ENCODE measurements around the gene C2orf42.
"Not testable (repeated sequence)": the region's sequence is repeated elsewhere in the genome, so short reads cannot be mapped to it uniquely, and the experiment has no call there.

C2orf42 gene

DNA sequence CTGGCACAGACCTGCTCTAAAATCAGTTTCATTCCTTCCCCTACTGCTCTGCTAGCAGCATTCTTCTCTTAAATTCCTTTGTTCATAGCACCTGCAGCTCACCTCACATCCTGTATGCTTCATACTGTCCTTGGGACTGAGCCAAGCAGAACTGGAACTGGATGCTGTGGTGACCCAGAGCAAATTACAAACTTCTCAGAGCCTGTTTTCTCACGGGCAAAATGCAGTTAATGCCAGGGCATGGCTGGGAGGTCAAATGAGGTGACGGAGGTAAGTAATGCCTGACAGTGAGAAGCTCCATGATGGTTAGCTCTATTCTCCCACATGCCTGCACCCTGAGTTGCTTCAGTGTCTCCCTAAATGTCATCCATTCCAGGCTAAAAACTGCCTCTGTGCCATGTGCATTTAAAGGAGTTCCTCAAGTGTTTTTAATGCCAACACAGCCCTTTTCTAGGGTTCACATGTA, 29.7 kb downstream of the C2orf42 start:
- FAIRE-seq (peak; percentile 70), DNase-seq (ENCODE audit: insufficient read length) (no peak)
- no peak for TF ChIP-seq TAF1 (IDR thresholded peaks at IDR 0.05; ENCODE audit: borderline replicate concordance, low read depth, low read length)
- TF ChIP-seq POLR2AphosphoS5 (IDR thresholded peaks at IDR 0.05; ENCODE audit: low read depth, low read length), result peak; percentile 49; the same call in 1 of the 2 replicates

DNA sequence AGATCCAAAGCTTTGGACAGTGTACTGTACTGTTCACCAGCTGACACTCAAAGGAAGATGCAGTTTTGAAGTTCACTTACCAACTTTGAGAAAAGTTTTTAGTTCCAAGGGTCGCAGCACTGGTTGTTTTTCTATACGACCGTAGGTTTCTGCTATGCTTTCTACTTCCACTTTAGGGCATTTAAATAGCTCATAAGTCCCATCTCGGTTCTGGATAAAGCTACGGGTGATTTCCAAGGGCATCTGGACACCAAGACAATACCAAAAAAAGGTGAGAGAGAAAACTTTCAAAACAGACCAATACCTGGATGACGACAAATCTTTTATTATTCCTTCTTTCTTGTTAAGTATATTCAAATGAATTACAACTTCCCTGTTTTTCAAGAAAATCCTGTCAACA, 30.3 kb downstream of the C2orf42 start:
- DNase-seq (ENCODE audit: insufficient read length), result no peak
- no peak for FAIRE-seq
- TF ChIP-seq POLR2AphosphoS5 (IDR thresholded peaks at IDR 0.05; ENCODE audit: low read depth, low read length) (no peak), POLR2A (IDR thresholded peaks at IDR 0.05; ENCODE audit: low read depth, low read length) (no peak), TAF1 (IDR thresholded peaks at IDR 0.05; ENCODE audit: borderline replicate concordance, low read depth, low read length) (no peak)

DNA sequence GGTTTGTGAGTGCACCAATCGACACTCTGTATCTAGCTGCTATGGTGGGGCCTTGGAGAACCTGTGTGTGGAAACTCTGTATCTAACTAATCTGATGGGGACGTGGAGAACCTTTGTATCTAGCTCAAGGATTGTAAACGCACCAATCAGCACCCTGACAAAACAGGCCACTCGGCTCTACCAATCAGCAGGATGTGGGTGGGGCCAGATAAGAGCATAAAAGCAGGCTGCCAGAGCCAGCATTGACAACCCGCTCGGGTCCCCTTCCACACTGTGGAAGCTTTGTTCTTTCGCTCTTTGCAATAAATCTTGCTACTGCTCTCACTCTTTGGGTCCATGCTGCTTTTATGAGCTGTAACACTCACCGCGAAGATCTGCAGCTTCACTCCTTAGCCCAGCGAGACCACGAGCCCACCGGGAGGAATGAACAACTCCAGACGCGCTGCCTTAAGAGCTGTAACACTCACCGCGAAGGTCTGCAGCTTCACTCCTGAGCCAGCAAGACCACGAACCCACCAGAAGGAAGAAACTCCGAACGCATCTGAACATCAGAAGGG, 41.6 kb downstream of the C2orf42 start:
- not testable (repeated sequence) for FAIRE-seq; DNase-seq (ENCODE audit: insufficient read length)

DNA sequence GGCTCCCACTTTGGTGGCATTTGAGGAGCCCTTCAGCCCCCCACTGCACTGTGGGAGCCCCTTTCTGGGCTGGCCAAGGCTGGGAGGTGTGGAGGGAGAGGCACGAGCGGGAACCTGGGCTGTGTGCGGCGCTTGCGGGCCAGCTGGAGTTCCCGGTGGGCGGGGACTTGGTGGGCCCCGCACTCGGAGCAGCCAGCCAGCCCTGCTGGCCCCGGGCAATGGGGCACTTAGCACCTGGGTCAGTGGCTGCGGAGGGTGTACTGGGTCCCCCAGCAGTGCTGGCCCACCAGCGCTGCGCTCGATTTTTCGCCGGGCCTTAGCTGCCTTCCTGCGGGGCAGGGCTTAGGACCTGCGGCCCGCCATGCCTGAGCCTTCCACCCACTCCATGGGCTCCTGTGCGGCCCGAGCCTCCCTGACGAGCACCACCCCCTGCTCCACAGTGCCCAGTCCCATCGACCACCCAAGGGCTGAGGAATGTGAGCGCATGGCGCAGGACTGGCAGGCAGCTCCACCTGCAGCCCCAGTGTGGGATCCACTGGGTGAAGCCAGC, 42.5 kb downstream of the C2orf42 start:
- not testable (repeated sequence) for FAIRE-seq; DNase-seq (ENCODE audit: insufficient read length)

DNA sequence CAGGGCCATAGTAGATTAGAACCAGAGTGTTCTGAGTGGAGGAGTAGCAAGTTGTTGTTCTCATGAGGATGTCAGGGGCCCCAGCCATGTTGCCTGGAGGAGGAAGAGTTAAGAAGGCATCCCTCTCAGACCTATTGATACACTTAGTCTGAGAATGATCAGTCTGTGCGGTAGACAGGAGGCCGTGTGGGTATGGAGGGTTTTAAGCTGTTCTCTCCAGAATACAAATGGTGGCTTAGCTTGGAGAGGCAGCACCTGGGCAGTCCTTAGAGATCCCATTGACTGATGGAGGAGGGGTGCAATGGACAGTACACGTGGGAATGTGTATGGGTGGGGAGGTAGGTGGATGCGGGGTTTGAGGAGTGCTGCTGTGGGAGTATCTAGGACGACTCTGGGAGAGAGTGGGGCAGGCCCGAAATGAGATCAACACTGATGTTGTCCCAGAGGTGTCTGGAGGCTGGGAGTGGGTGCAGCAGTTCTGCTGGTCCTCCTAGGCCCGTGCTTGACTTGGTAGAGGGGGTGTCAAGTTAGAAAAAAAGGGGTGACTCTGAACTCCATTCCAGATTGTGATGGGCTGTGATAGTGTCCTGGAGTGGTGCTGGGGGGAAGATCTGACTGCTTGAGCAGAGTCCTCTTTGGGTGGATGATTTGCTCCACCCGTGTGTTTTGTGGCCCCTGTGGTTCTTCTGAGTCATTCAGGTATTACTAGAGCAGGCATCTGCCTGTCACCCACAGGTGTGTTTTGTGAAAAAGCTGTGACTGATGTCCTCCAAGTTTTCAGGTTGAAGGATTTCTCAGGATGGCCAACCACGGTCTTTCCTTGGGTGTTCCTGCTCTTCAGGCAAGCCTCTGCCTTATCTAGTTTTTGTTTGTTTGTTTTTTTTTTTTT, 44.7 kb downstream of the C2orf42 start:
- FAIRE-seq (no peak), DNase-seq (ENCODE audit: insufficient read length) (no peak)
- TF ChIP-seq TAF1 (IDR thresholded peaks at IDR 0.05; ENCODE audit: borderline replicate concordance, low read depth, low read length), result no peak
- no peak for TF ChIP-seq POLR2AphosphoS5 (IDR thresholded peaks at IDR 0.05; ENCODE audit: low read depth, low read length)

DNA sequence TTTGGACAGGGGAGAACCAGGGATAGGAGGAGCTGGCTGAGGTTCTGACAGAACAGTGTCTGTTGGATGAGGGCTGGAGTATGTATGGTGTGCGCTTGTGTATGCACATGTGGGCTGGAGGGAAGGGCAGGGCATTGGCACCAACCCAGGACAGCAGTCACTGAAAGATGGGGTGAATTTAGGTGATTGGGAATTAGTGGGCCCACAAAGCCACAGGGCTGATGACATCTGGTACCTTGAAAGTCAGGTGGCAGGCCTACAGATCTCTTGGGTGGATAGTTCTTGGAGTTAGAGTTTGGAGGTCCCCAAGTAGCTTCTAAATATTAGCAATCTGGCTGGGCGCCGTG, 45.7 kb downstream of the C2orf42 start:
- no peak for TF ChIP-seq POLR2A (IDR thresholded peaks at IDR 0.05; ENCODE audit: low read depth, low read length)
- no peak for TF ChIP-seq TAF1 (IDR thresholded peaks at IDR 0.05; ENCODE audit: borderline replicate concordance, low read depth, low read length)
- no peak for TF ChIP-seq POLR2AphosphoS5 (IDR thresholded peaks at IDR 0.05; ENCODE audit: low read depth, low read length)
- no peak for FAIRE-seq
- no peak for DNase-seq (ENCODE audit: insufficient read length)

DNA sequence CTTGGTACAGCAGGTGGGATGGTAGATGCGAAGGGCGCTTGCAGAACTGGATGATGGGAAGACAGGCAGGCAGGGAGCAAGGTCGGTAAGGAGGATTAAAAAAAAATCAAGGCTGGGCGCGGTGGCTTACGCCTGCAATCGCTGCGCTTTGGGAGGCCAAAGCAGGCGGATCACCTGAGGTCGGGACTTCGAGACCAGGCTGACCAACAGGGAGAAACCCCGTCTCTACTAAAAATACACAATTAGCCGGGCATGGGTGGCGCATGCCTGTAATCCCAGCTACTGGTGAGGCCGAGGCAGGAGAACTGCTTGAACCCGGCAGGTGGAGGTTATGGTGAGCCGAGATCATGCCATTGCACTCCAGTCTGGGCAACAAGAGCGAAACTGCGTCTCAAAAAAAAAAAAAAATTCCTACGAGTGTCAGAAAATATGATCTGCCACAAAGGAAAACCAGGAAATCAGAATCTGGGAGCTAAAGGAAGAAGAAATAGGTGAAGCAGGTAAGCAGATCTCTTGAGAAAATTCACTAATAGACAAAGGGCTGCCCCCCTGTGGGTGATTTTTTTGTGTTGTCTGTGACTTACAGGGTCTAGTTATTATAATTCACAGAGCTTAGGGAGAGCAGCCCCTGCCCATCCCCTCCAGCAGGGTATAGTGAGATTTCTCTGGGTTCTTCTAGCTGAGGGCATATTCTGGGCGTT, 46.2 kb downstream of the C2orf42 start:
- FAIRE-seq, result no peak
- no peak for DNase-seq (ENCODE audit: insufficient read length)
- TF ChIP-seq POLR2A (IDR thresholded peaks at IDR 0.05; ENCODE audit: low read depth, low read length), result no peak
- TF ChIP-seq TAF1 (IDR thresholded peaks at IDR 0.05; ENCODE audit: borderline replicate concordance, low read depth, low read length), result no peak
- no peak for TF ChIP-seq POLR2AphosphoS5 (IDR thresholded peaks at IDR 0.05; ENCODE audit: low read depth, low read length)

DNA sequence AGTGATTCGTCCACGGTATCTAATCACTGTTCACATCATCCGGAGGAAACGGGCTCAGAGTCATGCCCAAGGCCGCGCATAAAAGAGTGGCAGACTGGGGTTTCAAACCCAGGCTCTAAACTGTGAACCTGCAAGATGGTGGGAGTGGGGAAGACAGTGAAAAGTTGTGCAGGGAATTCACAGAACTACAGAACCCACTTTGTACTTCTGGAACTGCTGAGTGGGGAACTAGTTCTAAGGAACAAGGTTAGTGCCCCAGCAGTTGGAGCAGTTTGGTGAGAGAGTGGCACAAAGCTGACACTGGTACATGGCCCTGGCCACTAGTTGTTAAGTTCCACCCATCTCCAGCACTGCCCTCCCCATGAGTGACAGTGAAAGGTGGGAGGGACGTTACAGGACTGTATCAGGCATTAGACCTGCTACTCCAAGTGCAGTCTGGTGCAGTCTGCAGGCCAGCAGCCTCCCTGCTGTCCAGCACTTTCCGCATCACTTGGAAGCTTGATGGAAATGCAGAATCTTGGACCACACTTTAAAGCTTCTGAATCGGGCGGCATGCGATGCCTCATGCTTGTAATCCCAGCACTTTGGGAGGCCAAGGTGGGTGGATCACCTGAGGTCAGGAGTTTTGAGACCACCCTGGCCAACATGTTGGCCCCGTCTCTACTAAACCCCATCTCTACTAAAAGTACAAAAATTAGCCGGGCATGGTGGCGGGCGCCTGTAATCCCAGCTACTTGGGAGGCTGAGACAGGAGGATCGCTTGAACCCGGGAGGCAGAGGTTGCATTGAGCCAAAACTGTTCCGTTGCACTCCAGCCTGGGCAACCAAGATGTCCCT, 47.3 kb downstream of the C2orf42 start:
- FAIRE-seq (peak; percentile 78), DNase-seq (ENCODE audit: insufficient read length) (no peak)
- TF ChIP-seq POLR2A (IDR thresholded peaks at IDR 0.05; ENCODE audit: low read depth, low read length), result no peak; the same call in 1 of the 2 replicates
- TF ChIP-seq TAF1 (IDR thresholded peaks at IDR 0.05; ENCODE audit: borderline replicate concordance, low read depth, low read length), result no peak
- TF ChIP-seq POLR2AphosphoS5 (IDR thresholded peaks at IDR 0.05; ENCODE audit: low read depth, low read length), result peak; percentile 79

DNA sequence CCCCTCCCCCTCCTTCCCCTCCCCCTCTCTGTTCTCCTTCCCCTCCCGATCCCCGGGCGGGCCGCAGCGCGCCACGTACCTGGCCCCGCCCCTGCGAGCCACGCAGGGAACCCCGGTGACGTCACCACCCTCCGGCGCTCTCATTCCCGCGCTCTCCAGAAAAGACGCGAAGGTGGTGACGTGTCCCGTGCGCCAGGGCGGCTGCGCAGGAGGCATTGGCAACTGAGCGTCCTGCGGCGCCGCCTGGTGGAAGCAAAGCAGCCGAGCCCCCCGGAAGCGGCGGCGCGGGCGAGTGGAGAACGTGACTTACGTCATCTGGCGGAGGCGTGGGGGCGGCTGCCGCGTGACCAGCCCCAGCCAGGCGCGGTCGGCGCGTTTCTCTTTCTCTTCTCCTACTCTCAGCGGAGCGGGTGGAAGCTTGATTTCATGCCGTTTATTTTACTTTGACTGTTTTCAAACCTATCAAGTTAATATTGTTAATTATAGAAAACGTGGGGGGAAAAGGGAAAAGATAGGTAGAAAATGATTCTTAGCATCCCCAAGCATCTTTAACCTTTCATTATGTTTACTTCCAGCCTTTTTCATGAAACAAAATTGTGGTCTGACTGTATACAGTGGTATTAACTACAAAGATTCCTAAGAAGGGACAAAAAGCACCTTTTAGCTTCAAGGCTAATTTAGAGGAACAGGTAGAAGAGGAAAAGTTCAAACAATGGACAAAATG, 48.1 kb downstream of the C2orf42 start:
- peak; percentile 97 for FAIRE-seq
- TF ChIP-seq TAF1 (IDR thresholded peaks at IDR 0.05; ENCODE audit: borderline replicate concordance, low read depth, low read length), result peak; percentile 86
- TF ChIP-seq POLR2AphosphoS5 (IDR thresholded peaks at IDR 0.05; ENCODE audit: low read depth, low read length), result no peak
- TF ChIP-seq POLR2A (IDR thresholded peaks at IDR 0.05; ENCODE audit: low read depth, low read length), result peak; percentile 12
- DNase-seq (ENCODE audit: insufficient read length), result peak; percentile 83

DNA sequence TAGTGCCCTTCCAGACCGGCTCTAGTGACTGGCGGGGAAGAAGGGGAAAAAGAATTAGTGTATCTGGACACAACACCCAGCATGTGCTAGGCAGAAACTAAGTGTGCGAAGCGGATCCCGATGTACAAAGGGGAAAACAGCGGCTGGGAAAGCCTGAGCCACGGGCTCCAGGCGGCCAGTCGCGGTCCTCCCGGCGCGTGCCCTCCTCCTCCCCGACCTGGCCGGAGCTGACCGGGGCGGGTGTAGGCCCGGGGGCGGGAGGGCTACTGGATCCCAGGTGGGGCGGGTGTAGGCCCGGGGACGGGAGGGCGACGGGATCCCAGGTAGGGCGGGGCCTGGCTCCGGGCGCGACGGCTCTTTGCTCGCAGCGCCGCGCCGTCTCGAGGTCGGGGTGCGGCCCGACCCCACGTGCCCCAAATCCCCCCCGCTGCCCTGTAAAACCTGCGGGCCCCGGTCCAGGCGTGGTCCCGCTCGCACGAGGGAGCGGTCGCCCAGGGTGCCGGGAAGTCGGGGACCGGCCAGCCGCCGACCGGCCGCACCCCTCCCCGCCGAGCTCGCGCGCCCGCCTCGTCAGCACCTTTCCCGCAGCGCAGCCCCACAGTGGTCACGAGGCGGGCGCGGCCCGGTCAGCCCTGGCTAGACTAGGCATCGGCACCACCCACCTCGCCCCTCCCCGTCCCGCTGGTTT, 48.8 kb downstream of the C2orf42 start:
- TF ChIP-seq TAF1 (IDR thresholded peaks at IDR 0.05; ENCODE audit: borderline replicate concordance, low read depth, low read length), result peak; percentile 44; the same call in 1 of the 2 replicates
- no peak; the same call in 1 of the 2 replicates for TF ChIP-seq POLR2A (IDR thresholded peaks at IDR 0.05; ENCODE audit: low read depth, low read length)
- peak; percentile 78 for TF ChIP-seq POLR2AphosphoS5 (IDR thresholded peaks at IDR 0.05; ENCODE audit: low read depth, low read length)
- FAIRE-seq (no peak), DNase-seq (ENCODE audit: insufficient read length) (no peak)
